Adrenal gland (tissue), 5 donors: ENCODE measurements around the gene CIAO3.

Experiments
- POLR2A ChIP-seq, 2 donors: fragments of 450-650 bp; IDR thresholded peaks; one replicate each; pipeline ENCODE4 v1.6.1; 2017; ENCODE audit warnings: antibody characterized with exemption in 2 of 2, mild to moderate bottlenecking in 2 of 2, moderate library complexity in 1 of 2
- TF ChIP-seq, protein P1 (sequence below), 6 experiments: fragments of 450-650 bp in 4 of 6; fragments of 200-600 bp in 2 of 6; sonication (generic) in 1 of 6; IDR thresholded peaks; 1 replicate in 5 of 6; 2 replicates in 1 of 6; pipeline versions ENCODE4 v1.5.1 to v1.8.0; 2016 to 2021; ENCODE audit warnings: antibody characterized with exemption in 6 of 6, mild to moderate bottlenecking in 2 of 6, moderate library complexity in 1 of 6
- donor health status: DM: no; HTN: no; CAD: no.

DNA sequence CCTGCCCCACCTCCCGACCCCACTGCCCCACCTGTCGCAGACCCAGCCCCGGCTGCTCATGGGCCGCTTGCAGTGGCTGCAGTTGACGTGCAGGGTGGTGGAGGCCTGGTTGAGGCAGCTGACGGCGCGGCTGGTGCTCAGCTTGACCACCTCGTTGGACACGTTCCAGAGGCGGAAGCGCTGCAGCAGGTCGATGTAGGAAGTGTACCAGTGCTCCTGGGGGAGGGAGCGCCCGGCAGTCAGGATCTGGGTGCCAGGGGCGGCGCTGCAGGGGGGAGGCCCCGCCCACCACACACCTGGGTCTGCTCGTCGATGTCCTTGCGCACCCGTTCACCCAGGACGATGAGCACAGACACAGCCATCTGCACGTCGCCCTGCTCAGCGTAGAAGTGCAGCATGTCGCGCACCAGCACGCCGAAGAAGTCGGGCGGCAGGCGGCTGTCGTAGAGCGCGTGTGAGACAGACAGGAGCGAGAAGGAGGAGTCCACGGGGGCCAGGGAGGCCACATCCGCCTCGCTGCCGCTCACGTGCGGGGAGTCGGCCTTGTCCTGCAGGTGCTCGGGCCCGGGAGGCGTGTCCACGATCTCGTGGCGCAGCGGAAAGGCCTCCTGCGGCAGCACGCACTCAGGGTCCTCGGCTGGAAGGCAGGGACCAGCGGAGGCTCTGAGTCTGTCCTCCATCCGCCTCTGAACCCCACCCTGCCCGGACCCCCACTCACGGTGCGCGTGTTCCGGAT, 55.7 kb downstream of the CIAO3 start:
- TF ChIP-seq, protein P1, sequence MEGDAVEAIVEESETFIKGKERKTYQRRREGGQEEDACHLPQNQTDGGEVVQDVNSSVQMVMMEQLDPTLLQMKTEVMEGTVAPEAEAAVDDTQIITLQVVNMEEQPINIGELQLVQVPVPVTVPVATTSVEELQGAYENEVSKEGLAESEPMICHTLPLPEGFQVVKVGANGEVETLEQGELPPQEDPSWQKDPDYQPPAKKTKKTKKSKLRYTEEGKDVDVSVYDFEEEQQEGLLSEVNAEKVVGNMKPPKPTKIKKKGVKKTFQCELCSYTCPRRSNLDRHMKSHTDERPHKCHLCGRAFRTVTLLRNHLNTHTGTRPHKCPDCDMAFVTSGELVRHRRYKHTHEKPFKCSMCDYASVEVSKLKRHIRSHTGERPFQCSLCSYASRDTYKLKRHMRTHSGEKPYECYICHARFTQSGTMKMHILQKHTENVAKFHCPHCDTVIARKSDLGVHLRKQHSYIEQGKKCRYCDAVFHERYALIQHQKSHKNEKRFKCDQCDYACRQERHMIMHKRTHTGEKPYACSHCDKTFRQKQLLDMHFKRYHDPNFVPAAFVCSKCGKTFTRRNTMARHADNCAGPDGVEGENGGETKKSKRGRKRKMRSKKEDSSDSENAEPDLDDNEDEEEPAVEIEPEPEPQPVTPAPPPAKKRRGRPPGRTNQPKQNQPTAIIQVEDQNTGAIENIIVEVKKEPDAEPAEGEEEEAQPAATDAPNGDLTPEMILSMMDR (IDR thresholded peaks at IDR 0.05), result no peak
- no peak for TF ChIP-seq POLR2A (IDR thresholded peaks at IDR 0.05)
